K562 (cell line): ENCODE data around the gene SREBF1. TPM values are rescaled to one million over a fixed set of nuclear protein-coding genes. Genes with fewer than 3 reads are reported as not detected.

Experiments
- CEBPG ChIP-seq, 3 experiments: fragments of 200-800 bp in 1 of 3; sonication (Bioruptor generic) in 1 of 3; sonication (generic) in 1 of 3; formaldehyde crosslinking in 1 of 3; IDR thresholded peaks in 2 of 3; conservative IDR thresholded peaks in 1 of 3; 2 replicates each; pipeline versions ENCODE4 v1.6.1 to v1.8.0; 2016 to 2022; ENCODE audit warnings: missing compliant biosample characterization in 2 of 3, missing genetic modification characterization in 2 of 3, mild to moderate bottlenecking in 1 of 3, missing genetic modification reagents in 1 of 3
- ILK ChIP-seq: fragments of 450-650 bp; IDR thresholded peaks from 2 replicates; pipeline ENCODE4 v1.6.1; 2016; ENCODE audit warnings: missing genetic modification characterization, low read depth, mild to moderate bottlenecking, missing compliant biosample characterization, moderate library complexity, borderline replicate concordance
- L3MBTL2 ChIP-seq: fragments of 450-650 bp; IDR thresholded peaks from 2 replicates; pipeline ENCODE4 v1.6.1; 2016; ENCODE audit warnings: mild to moderate bottlenecking, moderate library complexity
- PHF8 ChIP-seq: fragments of 200-600 bp; sonication (generic); IDR thresholded peaks from 2 replicates; pipeline ENCODE4 v1.6.1; 2012; ENCODE audit warnings: mixed run types, mild to moderate bottlenecking, inconsistent platforms, low read length, moderate library complexity, borderline replicate concordance
- TCF3 ChIP-seq: sonication (generic); formaldehyde crosslinking; IDR thresholded peaks from 2 replicates; pipeline ENCODE4 v1.4.0; 2020; ENCODE audit warnings: mild to moderate bottlenecking, missing genetic modification reagents
- TFAP4 ChIP-seq: sonication (generic); formaldehyde crosslinking; IDR thresholded peaks from 2 replicates; pipeline ENCODE4 v1.8.0; 2022; ENCODE audit warnings: missing genetic modification reagents, mild to moderate bottlenecking, moderate library complexity, borderline replicate concordance
- polyA plus RNA-seq, 8 experiments: library from polyadenylated mRNA; depleted of rRNA in 4 of 8; stranded (reverse) in 5 of 8; unstranded in 3 of 8; fragments of >200 nt; fragmentation: Nextera tagmentation in 2 of 8; fragmentation: Illumina TruSeq in 1 of 8; extraction: Ambion mirVana in 2 of 8; extraction: Trizol in 1 of 8; gene quantifications; 2 replicates each; pipeline versions ENCODE4 v1.2.1 to v1.2.3, GENCODE V29; 2011 to 2014; ENCODE audit warnings: inconsistent platforms in 1 of 8, missing spikeins in 1 of 8
- total RNA-seq, 7 experiments: library from RNA; depleted of rRNA in 6 of 7; stranded (reverse); fragments of >200 nt in 6 of 7; fragmentation: Illumina TruSeq in 2 of 7; extraction: Trizol in 2 of 7; gene quantifications; 2 replicates each; pipeline versions ENCODE4 v1.2.1 to v1.2.3, GENCODE V29; 2011 to 2021; ENCODE audit warnings: low replicate concordance in 1 of 7
- TF ChIP-seq, protein P1 (sequence below): fragments of 200-600 bp; sonication (generic); IDR thresholded peaks from one replicate; pipeline ENCODE4 v1.6.1; 2012; ENCODE audit warnings: mild to moderate bottlenecking, low read depth, low read length, inconsistent platforms
- TF ChIP-seq, protein P2 (sequence below), 2 experiments: IDR thresholded peaks; 2 replicates each; pipeline ENCODE4 v1.6.1; 2012; ENCODE audit warnings: improper control_type of control experiment in 2 of 2, low read depth in 2 of 2, low read length in 2 of 2, borderline replicate concordance in 1 of 2

SREBF1 gene
- total and polyA plus RNA-seq, 9 of the 15 experiments (the other 6 are each of a cell fraction or from before 2014, with no cell fraction given): 1.6 to 169 (median 69.4) TPM

- TF ChIP-seq PHF8: peak; percentile 14; the same call in 1 of the 2 replicates
- peak; percentile 21; the same call in 1 of the 2 replicates for TF ChIP-seq L3MBTL2
- peak; percentile 77 for TF ChIP-seq TFAP4 (CRISPR knock-in tag)
- peak; percentile 90 for TF ChIP-seq CEBPG (CRISPR knock-in tag; IDR thresholded peaks at IDR 0.05)
- peak; percentile 54 to 87; a peak in 3 of 4 replicates for TF ChIP-seq CEBPG (tag; conservative IDR thresholded peaks at IDR 0.05 in 1 of 2, IDR thresholded peaks at IDR 0.05 in 1 of 2)
- TF ChIP-seq, protein P1, sequence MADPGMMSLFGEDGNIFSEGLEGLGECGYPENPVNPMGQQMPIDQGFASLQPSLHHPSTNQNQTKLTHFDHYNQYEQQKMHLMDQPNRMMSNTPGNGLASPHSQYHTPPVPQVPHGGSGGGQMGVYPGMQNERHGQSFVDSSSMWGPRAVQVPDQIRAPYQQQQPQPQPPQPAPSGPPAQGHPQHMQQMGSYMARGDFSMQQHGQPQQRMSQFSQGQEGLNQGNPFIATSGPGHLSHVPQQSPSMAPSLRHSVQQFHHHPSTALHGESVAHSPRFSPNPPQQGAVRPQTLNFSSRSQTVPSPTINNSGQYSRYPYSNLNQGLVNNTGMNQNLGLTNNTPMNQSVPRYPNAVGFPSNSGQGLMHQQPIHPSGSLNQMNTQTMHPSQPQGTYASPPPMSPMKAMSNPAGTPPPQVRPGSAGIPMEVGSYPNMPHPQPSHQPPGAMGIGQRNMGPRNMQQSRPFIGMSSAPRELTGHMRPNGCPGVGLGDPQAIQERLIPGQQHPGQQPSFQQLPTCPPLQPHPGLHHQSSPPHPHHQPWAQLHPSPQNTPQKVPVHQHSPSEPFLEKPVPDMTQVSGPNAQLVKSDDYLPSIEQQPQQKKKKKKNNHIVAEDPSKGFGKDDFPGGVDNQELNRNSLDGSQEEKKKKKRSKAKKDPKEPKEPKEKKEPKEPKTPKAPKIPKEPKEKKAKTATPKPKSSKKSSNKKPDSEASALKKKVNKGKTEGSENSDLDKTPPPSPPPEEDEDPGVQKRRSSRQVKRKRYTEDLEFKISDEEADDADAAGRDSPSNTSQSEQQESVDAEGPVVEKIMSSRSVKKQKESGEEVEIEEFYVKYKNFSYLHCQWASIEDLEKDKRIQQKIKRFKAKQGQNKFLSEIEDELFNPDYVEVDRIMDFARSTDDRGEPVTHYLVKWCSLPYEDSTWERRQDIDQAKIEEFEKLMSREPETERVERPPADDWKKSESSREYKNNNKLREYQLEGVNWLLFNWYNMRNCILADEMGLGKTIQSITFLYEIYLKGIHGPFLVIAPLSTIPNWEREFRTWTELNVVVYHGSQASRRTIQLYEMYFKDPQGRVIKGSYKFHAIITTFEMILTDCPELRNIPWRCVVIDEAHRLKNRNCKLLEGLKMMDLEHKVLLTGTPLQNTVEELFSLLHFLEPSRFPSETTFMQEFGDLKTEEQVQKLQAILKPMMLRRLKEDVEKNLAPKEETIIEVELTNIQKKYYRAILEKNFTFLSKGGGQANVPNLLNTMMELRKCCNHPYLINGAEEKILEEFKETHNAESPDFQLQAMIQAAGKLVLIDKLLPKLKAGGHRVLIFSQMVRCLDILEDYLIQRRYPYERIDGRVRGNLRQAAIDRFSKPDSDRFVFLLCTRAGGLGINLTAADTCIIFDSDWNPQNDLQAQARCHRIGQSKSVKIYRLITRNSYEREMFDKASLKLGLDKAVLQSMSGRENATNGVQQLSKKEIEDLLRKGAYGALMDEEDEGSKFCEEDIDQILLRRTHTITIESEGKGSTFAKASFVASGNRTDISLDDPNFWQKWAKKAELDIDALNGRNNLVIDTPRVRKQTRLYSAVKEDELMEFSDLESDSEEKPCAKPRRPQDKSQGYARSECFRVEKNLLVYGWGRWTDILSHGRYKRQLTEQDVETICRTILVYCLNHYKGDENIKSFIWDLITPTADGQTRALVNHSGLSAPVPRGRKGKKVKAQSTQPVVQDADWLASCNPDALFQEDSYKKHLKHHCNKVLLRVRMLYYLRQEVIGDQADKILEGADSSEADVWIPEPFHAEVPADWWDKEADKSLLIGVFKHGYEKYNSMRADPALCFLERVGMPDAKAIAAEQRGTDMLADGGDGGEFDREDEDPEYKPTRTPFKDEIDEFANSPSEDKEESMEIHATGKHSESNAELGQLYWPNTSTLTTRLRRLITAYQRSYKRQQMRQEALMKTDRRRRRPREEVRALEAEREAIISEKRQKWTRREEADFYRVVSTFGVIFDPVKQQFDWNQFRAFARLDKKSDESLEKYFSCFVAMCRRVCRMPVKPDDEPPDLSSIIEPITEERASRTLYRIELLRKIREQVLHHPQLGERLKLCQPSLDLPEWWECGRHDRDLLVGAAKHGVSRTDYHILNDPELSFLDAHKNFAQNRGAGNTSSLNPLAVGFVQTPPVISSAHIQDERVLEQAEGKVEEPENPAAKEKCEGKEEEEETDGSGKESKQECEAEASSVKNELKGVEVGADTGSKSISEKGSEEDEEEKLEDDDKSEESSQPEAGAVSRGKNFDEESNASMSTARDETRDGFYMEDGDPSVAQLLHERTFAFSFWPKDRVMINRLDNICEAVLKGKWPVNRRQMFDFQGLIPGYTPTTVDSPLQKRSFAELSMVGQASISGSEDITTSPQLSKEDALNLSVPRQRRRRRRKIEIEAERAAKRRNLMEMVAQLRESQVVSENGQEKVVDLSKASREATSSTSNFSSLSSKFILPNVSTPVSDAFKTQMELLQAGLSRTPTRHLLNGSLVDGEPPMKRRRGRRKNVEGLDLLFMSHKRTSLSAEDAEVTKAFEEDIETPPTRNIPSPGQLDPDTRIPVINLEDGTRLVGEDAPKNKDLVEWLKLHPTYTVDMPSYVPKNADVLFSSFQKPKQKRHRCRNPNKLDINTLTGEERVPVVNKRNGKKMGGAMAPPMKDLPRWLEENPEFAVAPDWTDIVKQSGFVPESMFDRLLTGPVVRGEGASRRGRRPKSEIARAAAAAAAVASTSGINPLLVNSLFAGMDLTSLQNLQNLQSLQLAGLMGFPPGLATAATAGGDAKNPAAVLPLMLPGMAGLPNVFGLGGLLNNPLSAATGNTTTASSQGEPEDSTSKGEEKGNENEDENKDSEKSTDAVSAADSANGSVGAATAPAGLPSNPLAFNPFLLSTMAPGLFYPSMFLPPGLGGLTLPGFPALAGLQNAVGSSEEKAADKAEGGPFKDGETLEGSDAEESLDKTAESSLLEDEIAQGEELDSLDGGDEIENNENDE: no peak
- TF ChIP-seq TCF3: 0 out of 2 replicates have a peak, but pooled peaks have one; percentile 25
- no peak for TF ChIP-seq ILK
- TF ChIP-seq, protein P2, sequence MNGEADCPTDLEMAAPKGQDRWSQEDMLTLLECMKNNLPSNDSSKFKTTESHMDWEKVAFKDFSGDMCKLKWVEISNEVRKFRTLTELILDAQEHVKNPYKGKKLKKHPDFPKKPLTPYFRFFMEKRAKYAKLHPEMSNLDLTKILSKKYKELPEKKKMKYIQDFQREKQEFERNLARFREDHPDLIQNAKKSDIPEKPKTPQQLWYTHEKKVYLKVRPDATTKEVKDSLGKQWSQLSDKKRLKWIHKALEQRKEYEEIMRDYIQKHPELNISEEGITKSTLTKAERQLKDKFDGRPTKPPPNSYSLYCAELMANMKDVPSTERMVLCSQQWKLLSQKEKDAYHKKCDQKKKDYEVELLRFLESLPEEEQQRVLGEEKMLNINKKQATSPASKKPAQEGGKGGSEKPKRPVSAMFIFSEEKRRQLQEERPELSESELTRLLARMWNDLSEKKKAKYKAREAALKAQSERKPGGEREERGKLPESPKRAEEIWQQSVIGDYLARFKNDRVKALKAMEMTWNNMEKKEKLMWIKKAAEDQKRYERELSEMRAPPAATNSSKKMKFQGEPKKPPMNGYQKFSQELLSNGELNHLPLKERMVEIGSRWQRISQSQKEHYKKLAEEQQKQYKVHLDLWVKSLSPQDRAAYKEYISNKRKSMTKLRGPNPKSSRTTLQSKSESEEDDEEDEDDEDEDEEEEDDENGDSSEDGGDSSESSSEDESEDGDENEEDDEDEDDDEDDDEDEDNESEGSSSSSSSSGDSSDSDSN (IDR thresholded peaks at IDR 0.05; ENCODE audit: borderline replicate concordance in 1 of 2, low read depth in 2 of 2, low read length in 2 of 2): 0 out of 4 replicates have a peak, but pooled peaks of 1 of the 2 experiments have one; percentile 56
These were observed 615 bp upstream of the SREBF1 start (continued) for GRCh38 chr17:17837380-17837821.
